Gastroesophageal sphincter (tissue), 3 donors: Measurements from ENCODE around the gene PAXIP1.

Experiments
- EP300 ChIP-seq: sonication (generic); formaldehyde crosslinking; IDR thresholded peaks from one replicate; pipeline ENCODE4 v1.6.1; 2017; ENCODE audit warnings: antibody characterized with exemption, mild to moderate bottlenecking
- TF ChIP-seq, protein P1 (sequence below), 4 experiments: fragments of 200-600 bp in 2 of 4; fragments of 450-650 bp in 2 of 4; sonication (generic) in 1 of 4; IDR thresholded peaks; one replicate each; pipeline ENCODE4 v1.5.1; 2017 to 2019; ENCODE audit warnings: antibody characterized with exemption in 4 of 4, mild to moderate bottlenecking in 2 of 4, moderate library complexity in 2 of 4

DNA sequence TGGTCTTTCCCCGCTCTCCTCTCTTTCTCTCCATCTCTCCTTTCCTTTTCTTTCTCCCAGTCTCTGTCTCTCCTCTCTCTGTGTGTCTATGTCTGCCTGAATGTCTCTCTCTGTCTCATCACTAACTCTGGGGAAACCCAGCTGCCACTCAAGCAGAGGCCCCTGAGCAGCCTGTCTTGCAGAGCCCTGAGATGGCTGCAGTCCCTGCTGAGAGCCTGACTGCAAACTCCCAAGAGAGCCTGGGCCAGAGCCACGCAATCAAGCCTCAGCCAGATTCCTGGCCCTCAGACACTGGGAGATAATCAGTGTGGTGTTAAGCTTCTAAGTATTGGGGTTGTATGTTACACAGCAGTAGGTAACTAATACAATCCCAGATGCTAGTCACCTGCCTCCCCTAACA is 91.5 kb downstream of the PAXIP1 start:
- TF ChIP-seq, protein P1, sequence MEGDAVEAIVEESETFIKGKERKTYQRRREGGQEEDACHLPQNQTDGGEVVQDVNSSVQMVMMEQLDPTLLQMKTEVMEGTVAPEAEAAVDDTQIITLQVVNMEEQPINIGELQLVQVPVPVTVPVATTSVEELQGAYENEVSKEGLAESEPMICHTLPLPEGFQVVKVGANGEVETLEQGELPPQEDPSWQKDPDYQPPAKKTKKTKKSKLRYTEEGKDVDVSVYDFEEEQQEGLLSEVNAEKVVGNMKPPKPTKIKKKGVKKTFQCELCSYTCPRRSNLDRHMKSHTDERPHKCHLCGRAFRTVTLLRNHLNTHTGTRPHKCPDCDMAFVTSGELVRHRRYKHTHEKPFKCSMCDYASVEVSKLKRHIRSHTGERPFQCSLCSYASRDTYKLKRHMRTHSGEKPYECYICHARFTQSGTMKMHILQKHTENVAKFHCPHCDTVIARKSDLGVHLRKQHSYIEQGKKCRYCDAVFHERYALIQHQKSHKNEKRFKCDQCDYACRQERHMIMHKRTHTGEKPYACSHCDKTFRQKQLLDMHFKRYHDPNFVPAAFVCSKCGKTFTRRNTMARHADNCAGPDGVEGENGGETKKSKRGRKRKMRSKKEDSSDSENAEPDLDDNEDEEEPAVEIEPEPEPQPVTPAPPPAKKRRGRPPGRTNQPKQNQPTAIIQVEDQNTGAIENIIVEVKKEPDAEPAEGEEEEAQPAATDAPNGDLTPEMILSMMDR (IDR thresholded peaks at IDR 0.05): no peak
- no peak for TF ChIP-seq EP300
